NT2/D1 (cell line): Measurements from ENCODE around the gene GAPT.

Experiments
- YY1 ChIP-seq: IDR thresholded peaks from 2 replicates; pipeline ENCODE4 v1.6.1; 2011; ENCODE audit not compliant: insufficient read length, insufficient read depth
- ZNF274 ChIP-seq: IDR thresholded peaks from 2 replicates; pipeline ENCODE4 v1.6.1; 2011; ENCODE audit warnings: mild to moderate bottlenecking, low read depth, low read length

- TF ChIP-seq YY1 = no peak
- no peak for TF ChIP-seq ZNF274
These were observed 45.2 kb upstream of the GAPT start for GRCh38 chr5:58446024-58446423.
